Loucy (cell line): ENCODE measurements around the gene ABHD14A.

ENCODE experiments used
- H2AFZ ChIP-seq: fragments of 200-600 bp; sonication (generic); 2 replicates; pipeline ENCODE4 v1.6.0; 2016; ENCODE audit warnings: antibody characterized with exemption, mild to moderate bottlenecking, low read length, moderate library complexity
- H3F3A ChIP-seq: fragments of 200-600 bp; 2 replicates; pipeline ENCODE4 v1.6.0; 2016; ENCODE audit warnings: antibody characterized with exemption, low read depth, mild to moderate bottlenecking
- H3K27me3 ChIP-seq: fragments of 200-600 bp; sonication (generic); 2 replicates; pipeline ENCODE4 v1.6.1; 2014; ENCODE audit warnings: low read length, mild to moderate bottlenecking; ENCODE audit not compliant: insufficient read depth, poor library complexity, severe bottlenecking
- H3K36me3 ChIP-seq: fragments of 200-600 bp; sonication (generic); 2 replicates; pipeline ENCODE4 v1.6.1; 2016; ENCODE audit warnings: low read length; ENCODE audit not compliant: insufficient read depth
- H3K4me1 ChIP-seq: fragments of 200-600 bp; sonication (generic); 2 replicates; pipeline ENCODE4 v1.5.1; 2014; ENCODE audit warnings: low read length, mild to moderate bottlenecking; ENCODE audit not compliant: insufficient read depth, poor library complexity, severe bottlenecking
- H3K4me2 ChIP-seq: fragments of 200-600 bp; sonication (generic); 2 replicates; pipeline ENCODE4 v1.6.0; 2014; ENCODE audit warnings: antibody characterized with exemption, low read length, low read depth, mild to moderate bottlenecking; ENCODE audit not compliant: poor library complexity, severe bottlenecking
- H3K4me3 ChIP-seq: fragments of 200-600 bp; sonication (generic); 2 replicates; pipeline ENCODE4 v1.5.1; 2014; ENCODE audit warnings: low read length, mild to moderate bottlenecking, mixed read lengths; ENCODE audit not compliant: poor library complexity, severe bottlenecking
- H3K79me2 ChIP-seq: fragments of 200-600 bp; sonication (generic); 2 replicates; pipeline ENCODE4 v1.6.1; 2014; ENCODE audit warnings: low read length; ENCODE audit not compliant: insufficient read depth
- H3K9ac ChIP-seq: fragments of 200-600 bp; sonication (generic); 2 replicates; pipeline ENCODE4 v1.6.0; 2014; ENCODE audit warnings: mild to moderate bottlenecking, low read depth, low read length, moderate library complexity; ENCODE audit not compliant: poor library complexity, severe bottlenecking
- H3K9me2 ChIP-seq: fragments of 200-600 bp; sonication (generic); replicated peaks from 2 replicates; pipeline ENCODE4 v1.6.1; 2016; ENCODE audit warnings: low read depth, low read length, mixed read lengths
- H3K9me3 ChIP-seq: fragments of 200-600 bp; sonication (generic); 2 replicates; pipeline ENCODE4 v1.6.1; 2014; ENCODE audit warnings: mild to moderate bottlenecking, antibody characterized with exemption, low read length, low read depth; ENCODE audit not compliant: insufficient read depth
- H4K20me1 ChIP-seq: fragments of 200-600 bp; sonication (generic); 2 replicates; pipeline ENCODE4 v1.6.0; 2014; ENCODE audit warnings: antibody characterized with exemption, low read length, mild to moderate bottlenecking; ENCODE audit not compliant: insufficient read depth, poor library complexity, severe bottlenecking
- EZH2phosphoT487 ChIP-seq: fragments of 200-600 bp; IDR thresholded peaks from 2 replicates; pipeline ENCODE4 v1.6.1; 2018; ENCODE audit warnings: antibody characterized with exemption, mild to moderate bottlenecking, moderate library complexity, borderline replicate concordance
- TF ChIP-seq, protein P1 (sequence below): fragments of 200-600 bp; sonication (generic); conservative IDR thresholded peaks from 2 replicates; pipeline ENCODE4 v1.5.1; 2014; ENCODE audit warnings: mild to moderate bottlenecking, antibody characterized with exemption, low read length

ABHD14A gene

GRCh38 chr3:51937611-51938450, 37.0 kb upstream of the ABHD14A start:
- Histone ChIP-seq H3K36me3 (peaks cover 28% of the 10 kb centered on the region; the same call in 1 of the 2 replicates), H3K27me3 (no peaks in the 10 kb centered on the region), H3K4me3 (no peak overlapping the region), H4K20me1 (peaks cover 4% of the 10 kb centered on the region), H3K4me1 (peaks cover 22% of the 10 kb centered on the region), H3K79me2 (peaks cover 23% of the 10 kb centered on the region), H3K9ac (no peak overlapping the region), H3K9me3 (no peaks in the 10 kb centered on the region), H3K9me2 (no peaks in the 10 kb centered on the region), H2AFZ (no peak overlapping the region), H3F3A (no peaks in the 10 kb centered on the region), H3K4me2 (peak overlapping the region; percentile 29)
- TF ChIP-seq EZH2phosphoT487, result no peak
- TF ChIP-seq, protein P1, sequence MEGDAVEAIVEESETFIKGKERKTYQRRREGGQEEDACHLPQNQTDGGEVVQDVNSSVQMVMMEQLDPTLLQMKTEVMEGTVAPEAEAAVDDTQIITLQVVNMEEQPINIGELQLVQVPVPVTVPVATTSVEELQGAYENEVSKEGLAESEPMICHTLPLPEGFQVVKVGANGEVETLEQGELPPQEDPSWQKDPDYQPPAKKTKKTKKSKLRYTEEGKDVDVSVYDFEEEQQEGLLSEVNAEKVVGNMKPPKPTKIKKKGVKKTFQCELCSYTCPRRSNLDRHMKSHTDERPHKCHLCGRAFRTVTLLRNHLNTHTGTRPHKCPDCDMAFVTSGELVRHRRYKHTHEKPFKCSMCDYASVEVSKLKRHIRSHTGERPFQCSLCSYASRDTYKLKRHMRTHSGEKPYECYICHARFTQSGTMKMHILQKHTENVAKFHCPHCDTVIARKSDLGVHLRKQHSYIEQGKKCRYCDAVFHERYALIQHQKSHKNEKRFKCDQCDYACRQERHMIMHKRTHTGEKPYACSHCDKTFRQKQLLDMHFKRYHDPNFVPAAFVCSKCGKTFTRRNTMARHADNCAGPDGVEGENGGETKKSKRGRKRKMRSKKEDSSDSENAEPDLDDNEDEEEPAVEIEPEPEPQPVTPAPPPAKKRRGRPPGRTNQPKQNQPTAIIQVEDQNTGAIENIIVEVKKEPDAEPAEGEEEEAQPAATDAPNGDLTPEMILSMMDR, result no peak

DNA sequence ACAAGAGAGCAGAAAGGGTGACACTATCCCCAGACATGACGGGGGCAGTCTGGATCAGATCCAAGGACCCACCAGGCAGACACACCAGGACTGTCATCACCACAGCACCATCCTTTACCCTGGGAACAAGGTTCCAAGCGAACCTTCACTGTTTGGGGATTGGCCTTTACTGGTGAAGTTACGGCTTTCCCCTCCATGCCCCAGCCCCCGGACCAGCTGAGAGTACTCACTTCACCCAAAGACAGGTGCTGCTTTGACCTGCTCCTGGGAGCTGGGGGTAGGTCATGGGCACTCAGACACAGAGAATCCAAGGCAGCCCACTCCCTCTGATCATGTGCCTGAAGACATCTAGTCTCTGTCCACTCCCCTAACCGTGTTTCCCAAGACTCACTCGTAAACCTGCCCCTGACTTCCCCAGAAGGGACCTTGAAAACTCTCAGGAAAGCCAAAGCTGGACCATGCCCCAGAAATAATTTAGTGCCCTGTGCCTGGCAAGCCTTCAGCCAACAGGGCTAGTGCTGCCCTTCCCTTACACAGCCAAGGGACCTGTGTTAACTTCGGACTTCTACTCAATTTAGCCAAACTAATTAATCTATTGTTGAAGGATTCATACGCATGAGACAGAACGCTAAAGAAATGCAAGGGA, 36.0 kb upstream of the ABHD14A start:
- H4K20me1 ChIP-seq, result peaks cover 4% of the 10 kb centered on the region
- H3K79me2 ChIP-seq, result peaks cover 23% of the 10 kb centered on the region
- TF ChIP-seq, protein P1, result no peak
- TF ChIP-seq EZH2phosphoT487, result no peak
- H3K9me2 ChIP-seq, result no peaks in the 10 kb centered on the region
- H3F3A ChIP-seq, result no peaks in the 10 kb centered on the region
- H3K9me3 ChIP-seq, result no peaks in the 10 kb centered on the region
- peak overlapping the region; percentile 5 for H3K4me2 ChIP-seq
- H2AFZ ChIP-seq, result no peak overlapping the region
- no peaks in the 10 kb centered on the region for H3K27me3 ChIP-seq
- H3K4me3 ChIP-seq, result no peak overlapping the region
- H3K4me1 ChIP-seq, result peaks cover 28% of the 10 kb centered on the region
- H3K36me3 ChIP-seq, result peaks cover 27% of the 10 kb centered on the region; the same call in 1 of the 2 replicates
- H3K9ac ChIP-seq, result peak overlapping the region; percentile 29

DNA sequence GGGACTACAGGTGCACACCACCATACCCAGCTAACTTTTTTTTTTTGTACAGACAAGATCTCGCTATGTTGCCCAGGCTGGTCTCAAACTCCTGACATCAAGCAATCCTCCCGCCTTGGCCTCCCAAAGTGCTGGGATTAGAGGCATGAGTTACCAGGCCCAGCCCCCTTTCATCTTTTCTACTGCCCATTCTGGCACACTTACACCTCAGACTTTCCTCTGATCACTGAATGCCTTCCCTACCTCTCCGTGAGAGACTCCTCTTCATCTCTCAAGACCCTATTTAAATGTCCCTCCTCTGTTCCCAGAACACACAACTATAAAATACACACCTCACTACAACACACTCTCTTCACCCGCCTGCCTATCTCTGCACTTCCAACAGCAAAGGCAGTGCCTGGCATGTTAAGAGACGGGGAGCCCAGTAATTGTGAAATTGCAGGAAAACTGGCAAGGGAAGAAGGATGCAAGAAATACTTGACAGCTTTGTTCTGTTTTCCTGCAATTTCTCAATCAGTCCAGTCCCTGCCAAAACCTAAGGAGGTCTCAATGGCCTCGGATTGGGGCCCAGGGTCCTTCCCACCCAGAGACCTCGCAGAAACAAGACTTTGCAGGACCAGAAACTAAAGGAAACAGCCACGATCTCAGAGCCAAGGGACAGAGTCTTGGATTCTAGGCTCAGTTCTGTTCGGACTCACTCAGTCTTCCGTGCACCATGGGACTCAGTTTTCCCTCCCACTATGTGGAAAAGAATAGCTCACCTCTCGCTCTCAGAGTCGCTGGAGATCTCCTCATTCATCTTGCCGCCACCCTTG, 34.0 kb upstream of the ABHD14A start:
- no peak for TF ChIP-seq EZH2phosphoT487
- TF ChIP-seq, protein P1, result no peak
- 0 out of 2 replicates have a peak overlapping the region, but pooled peaks have one; percentile 37 for H2AFZ ChIP-seq
- peak overlapping the region; percentile 85 for H3K9ac ChIP-seq
- H4K20me1 ChIP-seq, result peaks cover 4% of the 10 kb centered on the region
- H3K4me3 ChIP-seq, result peak overlapping the region; percentile 90
- H3K4me1 ChIP-seq, result peaks cover 28% of the 10 kb centered on the region
- no peaks in the 10 kb centered on the region for H3K27me3 ChIP-seq
- peak overlapping the region; percentile 93 for H3K4me2 ChIP-seq
- no peaks in the 10 kb centered on the region for H3F3A ChIP-seq
- H3K9me2 ChIP-seq, result no peaks in the 10 kb centered on the region
- H3K79me2 ChIP-seq, result peaks cover 23% of the 10 kb centered on the region
- peaks cover 10% of the 10 kb centered on the region; the same call in 1 of the 2 replicates for H3K36me3 ChIP-seq
- no peaks in the 10 kb centered on the region for H3K9me3 ChIP-seq
